T-helper 22 cell (primary cell): ENCODE measurements around the gene STK32C.
"Not testable (repeated sequence)": the region's sequence is repeated elsewhere in the genome, so short reads cannot be mapped to it uniquely, and the experiment has no call there.

ENCODE experiments used
- DNase-seq: peaks from one replicate; pipeline ENCODE4 v3.0.0-alpha.2; 2020; ENCODE audit warnings: low read depth

STK32C gene

GRCh38 chr10:132168571-132169030 is 139.1 kb downstream of the STK32C start:
- no peak for DNase-seq

GRCh38 chr10:132167976-132168375 is 139.8 kb downstream of the STK32C start:
- DNase-seq: no peak

GRCh38 chr10:132167041-132167674 is 140.6 kb downstream of the STK32C start:
- no peak for DNase-seq

GRCh38 chr10:132166216-132166950 is 141.4 kb downstream of the STK32C start:
- DNase-seq: no peak

- no peak for DNase-seq
Measured at GRCh38 chr10:132165416-132165980, 142.3 kb downstream of the STK32C start.

GRCh38 chr10:132164761-132165278 is 142.9 kb downstream of the STK32C start:
- no peak for DNase-seq

GRCh38 chr10:132163826-132164515 is 143.8 kb downstream of the STK32C start:
- no peak for DNase-seq

GRCh38 chr10:132163278-132163765 is 144.4 kb downstream of the STK32C start:
- no peak for DNase-seq

GRCh38 chr10:132162590-132163277 is 145.0 kb downstream of the STK32C start:
- DNase-seq: no peak

GRCh38 chr10:132162021-132162531 is 145.7 kb downstream of the STK32C start:
- DNase-seq: no peak

- DNase-seq: peak; percentile 47
Measured at GRCh38 chr10:132160834-132161622, 146.7 kb downstream of the STK32C start.

GRCh38 chr10:132160231-132160630 is 147.5 kb downstream of the STK32C start:
- DNase-seq: not testable (repeated sequence)

GRCh38 chr10:132159302-132160230 is 148.2 kb downstream of the STK32C start:
- peak; percentile 64 for DNase-seq

GRCh38 chr10:132158823-132159222 is 148.9 kb downstream of the STK32C start:
- DNase-seq: peak; percentile 65

- peak; percentile 21 for DNase-seq
Measured at GRCh38 chr10:132158122-132158741, 149.5 kb downstream of the STK32C start.
